Renal cortex interstitium (tissue), 11 donors: ENCODE measurements around the gene PRMT7. TPM values are rescaled to one million over a fixed set of nuclear protein-coding genes. Genes with fewer than 3 reads are reported as not detected.

ENCODE experiments used
- DNase-seq, 11 donors: peaks; one replicate each; pipeline ENCODE4 v3.0.0-alpha.2; 2013; ENCODE audit warnings: low read depth in 9 of 11, low spot score in 4 of 11; ENCODE audit errors: extremely low read depth in 1 of 11
- polyA plus RNA-seq, 3 donors: library from polyadenylated mRNA; unstranded; fragments of 120-200 nt; gene quantifications; one replicate each; pipeline ENCODE4 v1.2.1, GENCODE V29; 2013; ENCODE audit not compliant: insufficient read length in 3 of 3

The PRMT7 gene
- polyA plus RNA-seq, 3 donors, result 51.2 to 64.2 (median 52.5) TPM

DNA sequence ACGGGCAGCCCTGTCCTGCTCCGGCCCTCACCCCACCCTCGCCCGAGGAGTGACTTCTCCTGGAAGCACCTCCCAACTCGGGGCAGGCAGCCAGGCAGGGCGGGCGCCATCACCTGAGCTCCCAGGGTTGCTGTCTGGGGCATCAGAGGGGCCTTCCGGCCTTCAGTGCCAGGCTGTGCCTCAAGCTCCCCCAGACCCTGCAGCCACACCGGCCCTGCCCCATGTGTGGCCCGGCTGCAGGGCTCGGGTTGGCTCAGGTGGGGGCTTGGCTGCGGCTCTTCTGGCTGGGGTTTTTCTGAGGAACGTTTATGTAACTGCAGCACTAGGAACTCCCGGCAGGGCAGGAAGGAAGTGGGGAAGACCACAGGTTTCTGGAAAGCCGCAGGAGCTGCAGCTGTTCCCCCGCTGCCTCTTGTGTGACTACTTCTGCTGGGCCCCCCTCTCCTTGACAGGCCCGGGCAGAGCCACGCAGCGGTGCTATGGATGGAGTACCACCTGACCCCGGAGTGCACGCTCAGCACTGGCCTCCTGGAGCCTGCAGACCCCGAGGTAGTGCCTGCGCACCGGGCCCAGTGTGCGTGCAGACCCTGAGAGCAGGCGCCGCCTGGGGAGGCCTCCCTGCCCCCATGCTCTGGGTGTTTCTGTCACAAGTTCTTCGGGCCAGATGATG lies 45.6 kb downstream of the PRMT7 start:
- no peak for DNase-seq

DNA sequence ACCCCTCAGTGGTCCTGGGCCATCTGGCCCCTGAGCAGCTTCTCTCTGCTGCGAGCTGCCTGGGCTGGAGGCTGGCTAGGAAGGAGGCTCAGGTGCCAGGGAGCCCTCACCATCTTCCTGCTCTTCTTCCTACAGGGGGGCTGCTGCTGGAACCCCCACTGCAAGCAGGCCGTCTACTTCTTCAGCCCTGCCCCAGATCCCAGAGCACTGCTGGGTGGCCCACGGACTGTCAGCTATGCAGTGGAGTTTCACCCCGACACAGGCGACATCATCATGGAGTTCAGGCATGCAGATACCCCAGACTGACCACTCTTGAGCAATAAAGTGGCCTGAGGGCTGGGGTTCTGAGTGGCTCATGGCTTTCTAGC lies 46.1 kb downstream of the PRMT7 start:
- no peak for DNase-seq

DNA sequence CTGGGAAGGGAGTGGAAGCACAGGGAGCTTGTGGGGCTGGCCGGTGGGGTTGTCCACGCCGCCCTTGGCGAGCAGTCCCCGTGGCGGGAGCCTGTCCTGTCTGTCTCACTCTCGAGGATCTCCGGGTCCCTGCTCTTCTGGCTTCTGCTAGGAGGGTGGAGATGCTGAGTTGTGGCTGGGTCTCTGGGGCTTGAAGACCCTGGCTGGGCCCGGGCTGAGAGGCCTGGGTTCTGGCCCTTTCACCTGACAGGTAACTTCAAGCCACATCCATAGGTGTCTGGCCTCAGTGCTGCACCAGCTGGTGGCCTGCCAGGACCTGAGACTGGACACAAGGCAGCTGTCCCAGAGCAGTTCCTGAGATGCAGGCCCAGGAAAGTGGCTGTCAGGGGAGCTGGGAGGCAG lies 46.7 kb downstream of the PRMT7 start:
- no peak for DNase-seq

DNA sequence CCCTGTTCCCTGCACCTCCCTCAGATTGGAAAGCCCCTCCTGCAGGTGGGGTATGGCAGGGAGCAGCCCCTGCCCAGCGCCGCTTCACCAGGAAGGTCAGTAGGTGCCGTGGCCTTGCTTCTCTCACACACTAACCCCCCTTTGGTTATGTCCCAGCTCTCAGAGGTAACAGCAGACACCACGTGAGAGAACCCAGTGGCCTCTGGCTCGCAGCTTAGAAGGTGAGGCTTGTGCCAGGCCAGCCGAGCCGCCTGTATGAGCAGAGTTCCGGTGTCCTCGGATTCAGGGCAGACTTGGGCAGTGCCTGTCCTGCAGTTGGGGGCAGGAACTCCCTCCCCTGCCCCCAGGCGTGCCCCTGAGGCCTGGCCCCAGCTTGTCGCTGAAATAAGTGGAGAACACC lies 47.1 kb downstream of the PRMT7 start:
- DNase-seq, result no peak

DNA sequence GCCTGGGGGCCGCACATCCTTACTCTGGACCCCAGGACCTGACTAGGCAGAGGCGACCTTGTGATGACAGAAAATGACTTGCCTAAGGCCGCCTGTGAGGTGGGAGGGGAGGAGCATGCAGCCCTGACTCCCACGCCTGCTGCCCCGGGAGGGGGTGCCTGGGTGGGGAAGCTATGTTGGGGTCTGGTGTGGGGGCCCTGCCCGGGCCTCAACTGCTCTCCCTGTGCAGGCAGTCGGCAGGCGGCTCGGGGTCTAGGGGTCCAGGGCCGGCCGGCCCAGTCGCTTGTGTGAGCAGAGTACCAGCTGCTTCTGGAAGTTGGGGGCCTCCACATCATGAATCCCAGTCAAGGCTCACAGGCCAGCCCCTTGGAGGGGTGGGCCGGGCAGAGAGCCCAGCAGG lies 48.1 kb downstream of the PRMT7 start:
- no peak for DNase-seq

DNA sequence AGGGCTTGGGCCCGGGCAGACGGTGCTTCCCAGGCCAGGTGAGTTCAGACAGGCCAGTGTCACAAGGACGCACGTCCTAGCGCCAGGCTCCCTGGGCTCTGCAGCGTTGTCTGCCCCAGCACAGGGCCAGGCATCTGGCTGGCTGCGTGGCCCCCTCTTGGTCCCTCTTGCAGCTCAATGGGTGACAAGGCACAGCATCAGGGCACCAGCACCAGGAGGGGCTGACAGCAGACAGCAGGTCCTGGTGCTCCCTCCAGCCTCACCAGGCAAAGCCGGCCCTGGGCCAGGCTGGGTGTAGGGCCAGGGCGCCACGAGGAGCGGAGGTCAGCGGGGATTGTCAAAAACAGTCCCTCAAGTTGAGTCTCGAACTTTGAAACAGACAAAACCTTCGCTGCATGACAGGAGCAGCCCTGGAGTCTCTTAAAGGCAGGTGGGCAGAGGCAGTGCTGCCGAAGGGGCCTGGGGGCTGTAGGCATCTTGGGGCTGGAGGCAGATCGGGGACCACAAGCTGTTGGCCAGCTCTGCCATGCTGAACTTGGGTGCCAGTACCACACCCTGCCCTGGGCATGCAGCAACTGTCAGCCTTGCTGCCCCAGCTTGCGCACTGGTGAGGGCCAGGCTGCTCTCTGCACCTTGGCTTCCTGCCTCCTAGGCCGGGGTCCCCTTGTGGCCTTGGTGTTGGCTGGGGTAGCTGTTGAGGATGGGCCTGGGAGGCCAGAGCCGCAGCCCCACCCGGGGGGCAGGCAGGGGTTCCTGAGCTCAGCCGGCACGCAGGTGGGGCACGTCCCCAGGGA lies 48.8 kb downstream of the PRMT7 start:
- DNase-seq, result no peak

DNA sequence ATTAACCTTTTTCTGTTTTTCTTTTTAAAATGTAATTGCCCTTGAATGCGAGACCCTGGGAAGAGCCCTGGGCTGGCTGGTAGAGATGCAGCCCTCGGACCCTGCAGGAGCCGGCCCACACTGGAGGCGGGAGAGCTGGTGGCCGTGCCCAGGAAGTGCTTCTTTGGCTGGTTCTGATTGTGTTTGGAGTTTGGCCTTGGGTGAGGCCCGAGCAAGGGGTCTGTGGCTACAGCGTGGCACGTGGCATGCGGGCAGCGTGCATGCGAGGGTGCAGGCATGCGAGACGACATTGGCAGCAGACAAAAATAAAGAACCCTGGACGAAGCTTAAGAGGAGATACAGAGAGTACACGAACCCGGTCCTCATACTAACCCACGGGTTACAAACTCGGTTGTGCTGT lies 49.7 kb downstream of the PRMT7 start:
- DNase-seq, result no peak

DNA sequence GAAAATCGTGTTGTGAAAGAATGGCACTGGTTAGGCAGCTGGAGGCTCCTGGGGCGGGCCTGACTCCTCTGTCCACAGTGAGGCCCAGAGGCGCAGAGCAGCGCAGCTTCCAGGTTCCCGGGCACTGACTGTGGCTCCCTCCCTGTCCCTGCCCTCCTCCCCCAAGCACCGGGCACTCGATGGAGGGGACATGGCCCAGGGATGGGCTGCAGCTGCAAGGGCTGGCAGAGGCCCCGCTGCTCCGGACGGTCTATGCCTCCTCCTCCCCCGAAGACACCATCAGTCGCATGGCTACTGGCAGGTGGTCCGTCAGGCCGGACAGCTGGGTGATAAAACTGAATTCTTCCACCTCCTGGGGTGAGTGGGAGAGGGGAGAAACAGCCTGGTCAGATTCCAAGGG lies 50.1 kb downstream of the PRMT7 start:
- DNase-seq, result no peak

DNA sequence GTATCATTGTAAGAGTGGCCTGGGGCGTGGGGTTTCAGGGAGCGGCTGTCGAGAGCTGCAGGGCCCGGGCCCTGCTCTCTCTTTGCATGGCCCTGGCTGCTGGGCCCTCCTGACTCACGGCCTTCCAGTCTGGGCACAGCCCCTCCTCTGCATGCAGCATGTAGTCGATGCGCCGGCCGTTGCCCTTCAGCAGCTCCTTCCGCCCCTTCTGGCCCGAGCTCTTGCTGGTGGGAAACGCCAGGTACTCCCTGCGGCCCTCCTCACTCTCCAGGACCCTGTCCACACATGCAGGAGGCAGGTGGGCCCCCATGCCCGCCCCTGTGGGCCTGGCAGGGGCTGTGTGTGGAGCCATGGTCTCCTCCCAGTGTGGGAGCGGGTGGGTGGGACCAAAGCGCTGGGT lies 50.7 kb downstream of the PRMT7 start:
- DNase-seq, result no peak

DNA sequence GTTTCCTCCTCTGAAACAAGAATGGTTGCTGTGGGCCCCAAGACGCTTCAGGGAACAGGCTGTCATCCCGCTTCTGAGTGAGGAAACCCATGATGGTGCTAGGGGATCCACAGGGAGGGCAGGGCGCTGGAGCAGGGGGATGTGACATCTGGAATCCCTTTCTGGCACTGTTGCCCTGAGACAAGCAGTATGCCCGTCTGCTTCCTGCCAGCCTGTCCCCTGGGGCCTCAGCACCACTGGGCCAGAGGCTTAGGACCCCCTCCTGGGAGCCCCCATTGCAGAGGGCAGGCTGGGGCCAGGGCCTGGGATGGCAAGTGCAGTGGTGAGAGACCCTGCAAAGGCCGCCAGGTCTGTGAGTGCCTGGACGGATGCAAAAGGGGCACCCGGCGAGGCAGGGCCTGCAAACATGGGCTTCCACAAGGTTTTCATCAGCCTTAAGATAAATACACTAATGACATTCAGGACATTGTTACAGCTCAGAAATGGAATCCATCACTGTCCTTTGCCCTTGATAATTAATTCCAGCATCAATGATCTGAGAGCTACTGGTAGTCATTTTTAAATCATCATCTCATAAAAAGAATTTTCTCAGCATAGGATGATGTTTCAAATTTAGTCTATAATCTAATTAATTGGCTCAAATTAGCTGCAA lies 51.6 kb downstream of the PRMT7 start:
- no peak for DNase-seq

DNA sequence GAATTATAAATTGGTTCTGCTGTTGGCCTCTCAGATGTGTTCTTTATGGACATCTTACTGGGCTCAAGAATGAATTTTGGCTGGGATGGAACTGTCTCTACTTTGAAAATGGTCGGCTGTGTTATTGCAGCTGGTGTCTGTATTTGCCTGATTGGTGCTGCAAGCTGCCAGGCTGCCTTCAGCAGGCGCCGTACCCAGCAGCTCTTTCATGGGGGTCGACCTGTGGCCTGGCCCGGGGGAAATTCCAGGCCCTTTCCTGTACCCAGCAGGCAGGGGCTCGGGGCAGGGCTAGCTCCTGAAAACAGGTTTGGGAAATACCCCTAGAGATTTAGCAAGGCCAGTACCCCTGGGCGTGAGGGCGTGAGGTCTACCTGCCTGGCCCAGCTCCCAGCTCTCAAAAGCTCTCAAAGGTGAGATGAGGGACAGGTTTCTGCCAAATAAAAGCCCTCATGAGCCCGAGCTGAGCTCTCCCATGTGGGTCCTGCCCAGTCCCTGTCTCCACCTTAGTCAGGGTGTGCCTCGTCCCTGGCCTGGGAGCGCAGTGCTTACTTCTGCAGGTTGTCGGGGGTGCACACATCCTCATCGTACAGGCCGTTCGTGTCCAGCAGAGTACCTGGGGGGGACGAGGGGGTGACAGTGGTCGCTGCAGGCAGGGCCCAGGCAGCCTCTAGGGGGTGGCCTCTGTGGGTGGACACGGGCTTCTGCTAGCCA lies 52.3 kb downstream of the PRMT7 start:
- DNase-seq, result peak in 1 of 11 donors; percentile 30

DNA sequence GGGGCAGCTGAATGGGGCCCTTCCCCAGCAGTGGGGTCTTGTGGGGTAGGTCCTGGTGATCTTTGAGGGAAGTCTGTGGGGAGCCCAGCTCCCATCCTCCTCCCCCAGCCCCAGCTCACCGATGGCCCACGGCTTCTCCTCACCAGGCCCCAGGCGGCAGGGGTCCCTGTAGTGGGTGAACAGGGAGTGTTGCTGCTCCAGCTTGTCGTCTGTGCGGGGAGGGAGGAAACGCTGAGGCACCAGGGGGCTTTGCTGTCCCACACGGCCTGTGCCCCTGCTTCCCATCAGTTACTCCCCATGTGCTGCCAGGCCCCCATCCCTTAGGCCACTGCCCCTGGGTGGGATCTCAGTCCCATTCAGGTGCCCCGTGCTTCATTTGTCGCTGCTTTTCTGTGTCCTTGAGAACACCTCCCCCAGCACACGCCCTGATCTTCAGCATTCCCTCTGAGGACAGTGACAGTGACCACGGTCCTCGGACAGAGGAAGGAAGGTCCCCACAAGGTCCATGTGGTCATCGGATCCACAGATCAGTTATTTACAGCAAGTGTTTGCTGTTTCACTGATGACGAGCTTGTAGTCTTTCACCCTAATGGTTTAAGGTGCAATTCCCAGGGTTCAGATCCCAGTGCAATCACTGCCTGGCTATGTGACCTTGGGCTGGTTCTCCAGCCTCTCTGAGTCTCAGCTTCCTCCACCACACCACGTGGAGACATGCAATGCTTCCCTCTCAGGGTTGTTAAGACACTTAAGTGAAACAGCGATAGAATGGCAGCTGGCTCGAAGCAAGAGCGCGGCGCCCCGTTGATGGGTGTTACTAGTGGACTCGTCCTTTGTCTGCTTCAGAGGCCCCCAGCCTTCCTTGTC lies 53.1 kb downstream of the PRMT7 start:
- no peak for DNase-seq

DNA sequence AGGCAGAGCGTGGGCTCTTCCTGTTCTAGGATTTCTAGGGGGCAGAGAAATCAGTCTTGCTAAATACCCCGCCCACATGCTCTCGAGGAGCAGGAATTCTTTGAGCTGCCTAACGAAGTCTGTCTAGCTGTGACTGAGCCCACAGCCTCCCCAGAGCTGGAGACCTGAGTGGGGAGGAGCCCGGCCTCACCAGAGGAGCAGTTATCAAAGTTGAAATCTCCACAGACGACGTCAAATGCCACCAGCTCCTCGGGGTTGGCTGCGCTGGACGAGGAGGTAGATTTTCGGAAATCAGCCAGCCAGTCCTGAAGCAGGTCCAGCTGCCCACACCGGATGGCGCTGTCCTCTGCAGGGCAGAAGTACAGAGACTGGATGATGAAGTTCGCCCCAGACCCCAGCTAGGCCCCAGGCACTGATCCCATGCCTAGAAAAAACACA lies 53.8 kb downstream of the PRMT7 start:
- no peak for DNase-seq

DNA sequence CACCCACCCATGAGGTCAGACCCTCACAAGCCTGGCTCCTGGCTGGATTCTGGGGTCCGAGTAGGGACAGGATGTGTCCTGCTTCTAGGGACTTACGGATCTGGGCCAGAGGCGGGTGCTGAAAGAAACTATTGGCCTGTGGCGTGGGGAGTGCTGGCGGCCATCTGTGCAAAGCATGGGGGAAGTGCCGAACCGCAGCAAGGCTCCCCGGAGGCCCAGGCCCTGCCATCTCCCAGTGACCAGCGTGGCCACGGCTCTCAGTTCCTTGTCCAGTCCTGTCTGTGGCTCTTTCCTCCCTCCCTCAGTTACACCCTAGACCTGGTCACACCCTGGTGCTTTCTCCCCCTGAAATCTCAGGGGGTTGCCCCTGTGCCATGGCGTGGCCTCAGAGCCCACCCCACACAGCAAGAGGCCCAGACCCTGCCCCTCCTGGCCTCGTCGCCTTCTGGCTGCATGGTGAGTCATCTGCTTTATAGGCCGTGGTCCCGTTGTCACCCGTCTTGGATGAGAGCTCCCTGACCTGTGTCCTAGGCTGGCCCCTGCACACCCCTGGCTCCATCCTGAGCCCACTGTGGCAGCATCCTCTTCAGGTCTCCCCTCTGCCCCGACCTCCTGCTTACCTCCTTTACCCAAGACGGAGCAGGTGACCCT lies 54.5 kb downstream of the PRMT7 start:
- no peak for DNase-seq

DNA sequence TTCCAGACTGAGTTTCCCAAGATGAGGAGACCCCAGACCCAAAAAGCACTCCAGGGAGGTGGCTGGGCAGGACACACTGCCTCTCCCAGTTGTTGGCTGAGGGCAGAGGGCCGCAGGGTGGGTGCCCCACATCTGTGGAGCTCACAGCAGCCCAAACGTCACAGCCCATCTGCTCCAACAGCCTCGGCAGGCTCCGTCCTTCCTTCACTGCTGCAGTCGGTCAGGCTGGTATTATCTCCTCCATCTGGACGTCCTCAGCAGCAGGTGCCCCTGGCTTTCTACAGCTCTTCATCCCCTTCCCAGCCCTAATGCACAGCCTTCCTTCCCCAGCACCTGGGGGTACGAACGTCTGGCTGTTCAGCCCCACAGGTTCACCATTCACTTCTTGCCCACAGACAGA lies 55.2 kb downstream of the PRMT7 start:
- no peak for DNase-seq

DNA sequence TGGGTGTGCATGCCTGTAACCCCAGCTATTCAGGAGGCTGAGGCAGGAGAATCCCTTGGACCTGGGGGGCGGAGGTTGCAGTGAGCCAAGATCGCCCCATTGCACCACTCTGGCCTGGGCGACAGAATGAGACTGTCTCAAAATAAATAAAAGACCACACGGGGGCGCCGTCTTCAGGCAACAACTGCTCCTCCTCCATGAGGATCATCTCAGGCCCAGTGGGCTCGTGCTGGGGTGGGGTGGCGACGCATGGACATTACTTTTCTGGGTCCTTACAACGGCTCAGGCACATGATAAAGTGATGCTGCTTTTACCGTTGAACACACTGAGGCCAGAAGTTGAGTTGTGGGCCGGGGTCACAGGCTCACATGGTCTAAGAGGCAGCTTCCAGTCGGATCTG lies 56.2 kb downstream of the PRMT7 start:
- no peak for DNase-seq

DNA sequence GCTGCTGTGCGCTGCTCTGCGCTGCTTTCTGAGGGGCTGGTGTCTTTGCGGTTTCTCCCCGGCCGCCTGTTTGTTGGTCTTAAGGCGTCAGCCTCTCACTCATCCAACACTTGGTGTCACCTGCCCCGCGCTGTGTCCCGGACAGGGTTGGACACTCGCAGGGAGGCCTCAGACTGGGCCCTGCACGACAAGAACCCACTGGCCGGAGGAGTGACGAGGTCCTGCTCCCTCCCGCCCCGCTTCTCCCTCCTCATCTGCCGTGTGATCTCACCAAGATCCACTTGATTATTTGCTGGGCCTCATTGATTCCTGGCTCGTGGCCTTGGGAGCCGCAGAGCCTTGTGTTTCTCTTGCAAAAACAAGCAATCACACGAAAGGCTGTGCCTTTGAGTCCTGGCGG lies 56.6 kb downstream of the PRMT7 start:
- DNase-seq, result no peak

DNA sequence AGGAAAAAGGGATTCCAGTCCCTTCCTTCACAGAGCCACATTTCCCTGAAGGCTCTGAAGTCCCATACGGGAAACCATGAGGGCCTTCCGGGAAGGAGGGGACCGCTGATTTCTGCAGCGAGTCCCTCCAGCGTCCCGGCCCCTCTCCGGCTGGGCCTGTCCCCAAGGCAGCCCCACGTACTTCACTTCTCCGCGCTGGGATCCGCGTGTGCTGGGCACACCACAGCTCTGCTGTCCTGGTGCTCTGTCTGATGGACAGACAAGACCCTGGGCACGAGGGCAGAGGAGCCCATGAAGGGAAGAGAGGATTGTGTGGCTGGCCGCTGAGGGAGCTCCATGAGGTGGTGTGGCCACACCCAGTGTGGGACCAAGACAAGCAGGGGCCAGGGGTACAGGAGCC lies 57.1 kb downstream of the PRMT7 start:
- DNase-seq, result no peak
